NCI-H226 (cell line): ENCODE measurements around the gene NDEL1.

Source experiments
- DNase-seq: peaks from one replicate; pipeline ENCODE4 v3.0.0-alpha.2; 2015

Gene NDEL1

GRCh38 chr17:8459107-8459506, 23.4 kb downstream of the NDEL1 start:
- DNase-seq, result no peak

DNA sequence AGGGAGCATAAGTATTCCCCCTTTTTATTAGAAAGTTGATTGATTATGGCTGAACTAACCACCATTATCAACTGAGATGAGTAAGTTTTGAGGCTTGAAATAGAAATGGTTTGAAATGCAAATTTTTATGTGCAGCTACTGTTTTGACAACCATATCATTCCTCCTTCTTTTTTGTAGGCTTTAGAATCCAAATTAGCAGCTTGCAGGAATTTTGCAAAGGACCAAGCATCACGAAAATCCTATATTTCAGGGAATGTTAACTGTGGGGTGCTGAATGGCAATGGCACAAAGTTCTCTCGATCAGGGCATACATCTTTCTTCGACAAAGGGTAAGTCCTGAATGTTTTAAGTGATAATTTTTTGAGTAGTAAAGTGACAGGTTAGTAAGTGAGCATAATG, 24.1 kb downstream of the NDEL1 start:
- no peak for DNase-seq

GRCh38 chr17:8462564-8462963, 26.9 kb downstream of the NDEL1 start:
- no peak for DNase-seq

DNA sequence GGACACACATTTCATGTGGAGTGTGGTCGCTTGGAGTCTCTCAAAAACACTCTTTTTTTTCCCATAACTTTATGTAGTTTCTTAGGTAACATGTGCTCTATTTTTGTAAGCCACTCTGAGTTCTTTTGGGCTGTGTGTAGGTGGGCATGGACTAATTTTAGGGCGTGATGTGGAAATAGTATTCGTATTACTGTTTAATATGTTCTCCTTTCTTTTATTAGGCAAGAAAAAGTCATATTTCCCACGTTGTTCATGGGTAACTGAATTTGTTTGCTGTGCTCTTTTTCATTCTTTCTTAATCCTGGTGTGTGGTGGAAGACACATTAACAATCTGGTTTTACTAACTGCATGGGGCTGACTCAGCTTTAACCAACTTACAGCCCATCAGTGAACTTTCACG, 27.4 kb downstream of the NDEL1 start:
- DNase-seq, result no peak

DNA sequence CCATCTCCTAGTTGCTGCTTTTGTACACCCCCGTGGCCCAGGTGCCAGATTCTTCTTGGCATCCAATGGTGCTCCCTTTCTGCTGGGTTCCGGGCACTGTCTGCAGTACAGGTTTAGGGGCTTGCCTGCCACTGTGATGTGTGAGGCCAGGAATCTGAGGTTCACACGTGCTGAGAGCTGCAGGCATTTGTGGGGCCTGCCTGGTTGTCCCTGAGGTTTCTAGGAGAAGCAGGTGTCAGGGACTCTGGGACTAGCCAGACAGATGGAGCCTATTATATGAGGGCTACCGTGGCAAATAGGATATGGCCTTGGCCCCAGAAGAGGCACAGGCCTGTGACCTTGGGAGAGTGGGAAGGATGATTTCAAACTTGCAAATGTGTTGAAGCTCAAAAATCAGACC, 29.3 kb downstream of the NDEL1 start:
- DNase-seq, result no peak

- no peak for DNase-seq
Measured at GRCh38 chr17:8465356-8465755, 29.7 kb downstream of the NDEL1 start.

GRCh38 chr17:8465759-8466158, 30.1 kb downstream of the NDEL1 start:
- no peak for DNase-seq

GRCh38 chr17:8466456-8466855, 30.8 kb downstream of the NDEL1 start:
- no peak for DNase-seq

DNA sequence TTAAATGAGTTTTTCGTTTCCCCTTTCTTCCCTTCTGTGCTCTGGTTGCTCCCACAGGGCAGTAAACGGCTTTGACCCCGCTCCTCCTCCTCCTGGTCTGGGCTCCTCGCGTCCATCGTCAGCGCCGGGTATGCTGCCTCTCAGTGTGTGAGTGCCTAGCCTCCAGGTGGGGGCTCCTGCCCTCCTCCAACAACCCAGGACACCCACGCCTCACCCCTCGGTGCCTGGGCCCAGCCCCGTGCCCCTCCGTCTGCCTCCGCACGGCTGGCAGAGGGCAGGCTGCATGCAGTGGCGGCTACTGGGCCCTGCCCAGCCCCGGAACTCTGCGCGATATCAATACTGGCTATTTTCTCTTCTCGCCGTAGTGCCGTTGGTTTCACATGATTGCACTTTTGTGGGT, 31.2 kb downstream of the NDEL1 start:
- no peak for DNase-seq

DNA sequence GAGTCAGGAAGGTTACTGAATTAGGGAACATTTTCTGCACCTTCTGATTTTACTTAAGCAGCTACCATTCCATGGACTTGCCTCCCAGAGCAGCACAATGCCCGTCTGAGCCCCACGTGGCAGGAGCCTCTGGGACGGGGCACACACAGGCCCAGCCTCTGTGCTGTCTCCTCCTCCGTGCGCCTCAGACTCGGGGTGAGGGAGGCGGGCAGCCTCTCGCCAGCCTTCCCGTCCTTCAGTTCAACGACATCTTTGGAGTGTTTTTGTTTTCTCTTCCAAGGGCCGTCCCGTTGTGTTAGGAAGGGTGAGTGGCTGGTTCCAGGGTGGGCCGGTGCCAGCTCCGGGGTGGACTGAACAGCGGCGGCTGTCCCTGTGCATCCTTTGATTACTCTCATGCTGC, 31.8 kb downstream of the NDEL1 start:
- DNase-seq, result no peak

DNA sequence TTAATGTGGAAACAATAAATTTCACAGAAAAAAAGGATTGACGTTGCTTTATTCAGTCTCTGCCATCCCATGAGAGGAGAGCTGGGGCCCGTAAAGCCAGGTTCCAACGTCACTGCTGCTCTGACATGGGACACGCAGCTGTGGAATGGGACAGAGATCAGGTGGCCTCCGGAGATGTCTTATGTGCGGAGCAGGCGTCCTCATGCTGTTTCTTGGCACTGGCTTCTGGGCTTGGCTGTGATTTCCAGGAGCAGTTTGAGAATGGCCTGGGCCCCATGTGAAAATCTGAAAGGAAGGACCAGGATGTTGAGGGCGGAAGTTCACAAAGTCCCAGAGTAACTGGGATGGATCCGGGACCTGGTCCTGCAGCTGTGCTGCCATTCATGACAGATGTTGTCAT, 32.4 kb downstream of the NDEL1 start:
- DNase-seq, result no peak

DNA sequence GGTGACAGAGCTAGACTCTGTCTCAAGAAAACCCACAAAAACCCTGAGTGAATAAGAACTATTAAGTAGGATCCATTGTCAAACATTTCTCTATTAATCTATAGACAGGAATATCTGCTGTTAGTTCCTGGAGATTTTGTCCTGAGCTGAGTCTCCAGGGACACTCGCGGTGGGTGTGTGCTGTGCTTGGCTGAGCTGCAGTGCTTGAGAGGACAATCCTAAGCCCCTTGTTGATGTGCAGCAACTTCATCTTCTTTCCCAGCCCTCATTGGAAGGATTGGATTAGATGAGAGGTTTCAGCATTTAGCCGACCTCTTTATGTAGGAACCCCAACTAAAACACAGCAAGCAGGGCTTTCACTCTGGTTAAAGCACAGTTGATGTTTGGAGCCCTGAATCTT, 33.3 kb downstream of the NDEL1 start:
- no peak for DNase-seq

- no peak for DNase-seq
Measured at GRCh38 chr17:8469964-8470363, 34.3 kb downstream of the NDEL1 start.

DNA sequence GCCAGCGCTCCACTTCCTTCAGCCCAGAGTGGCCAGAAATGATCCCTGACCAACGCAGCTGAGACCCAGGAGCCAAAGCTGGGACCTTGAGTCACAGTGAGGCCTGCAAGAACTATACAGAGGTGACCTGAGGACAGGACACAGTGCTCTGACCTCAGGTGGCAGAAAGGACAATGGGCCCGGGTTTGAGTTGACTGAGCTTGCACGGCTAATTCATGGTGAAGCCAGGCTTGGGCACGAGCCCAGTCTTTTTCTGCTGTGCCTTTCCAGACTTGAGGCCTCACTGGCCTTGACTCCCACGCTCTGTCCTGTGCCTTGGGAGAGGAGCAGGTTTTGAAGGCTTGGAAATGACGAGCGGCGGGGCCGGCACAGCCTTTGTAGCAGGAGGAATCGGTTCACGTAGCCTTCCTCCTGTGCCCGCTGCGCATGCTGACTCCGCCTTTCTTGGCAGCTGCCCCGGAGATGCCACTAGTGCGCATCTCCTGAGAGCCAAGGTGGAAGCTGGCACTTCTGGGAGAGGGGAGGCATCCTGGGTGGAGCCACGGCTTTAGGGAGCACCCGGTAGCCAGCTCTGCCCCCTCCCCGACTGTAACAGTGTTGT, 34.9 kb downstream of the NDEL1 start:
- DNase-seq, result peak; percentile 51

DNA sequence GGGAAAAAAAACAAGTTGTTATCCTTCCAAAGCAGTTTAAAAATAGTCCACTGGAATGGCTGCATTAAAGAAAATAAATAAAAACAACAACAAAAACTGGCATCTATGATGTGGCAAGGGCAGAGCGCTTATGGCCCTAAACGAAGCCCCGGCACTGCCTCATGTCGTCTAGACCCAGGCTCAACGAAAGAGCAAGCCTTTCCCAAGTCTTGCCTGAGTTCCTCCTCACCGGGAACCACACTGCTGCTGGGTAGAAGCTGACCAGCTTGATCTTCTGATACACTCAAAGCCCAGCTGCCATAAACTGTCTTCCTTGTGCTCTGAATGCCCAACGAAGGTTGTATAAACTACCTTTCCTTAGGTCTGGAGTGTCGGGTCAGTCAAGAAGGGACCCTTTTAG, 37.0 kb downstream of the NDEL1 start:
- DNase-seq, result no peak

DNA sequence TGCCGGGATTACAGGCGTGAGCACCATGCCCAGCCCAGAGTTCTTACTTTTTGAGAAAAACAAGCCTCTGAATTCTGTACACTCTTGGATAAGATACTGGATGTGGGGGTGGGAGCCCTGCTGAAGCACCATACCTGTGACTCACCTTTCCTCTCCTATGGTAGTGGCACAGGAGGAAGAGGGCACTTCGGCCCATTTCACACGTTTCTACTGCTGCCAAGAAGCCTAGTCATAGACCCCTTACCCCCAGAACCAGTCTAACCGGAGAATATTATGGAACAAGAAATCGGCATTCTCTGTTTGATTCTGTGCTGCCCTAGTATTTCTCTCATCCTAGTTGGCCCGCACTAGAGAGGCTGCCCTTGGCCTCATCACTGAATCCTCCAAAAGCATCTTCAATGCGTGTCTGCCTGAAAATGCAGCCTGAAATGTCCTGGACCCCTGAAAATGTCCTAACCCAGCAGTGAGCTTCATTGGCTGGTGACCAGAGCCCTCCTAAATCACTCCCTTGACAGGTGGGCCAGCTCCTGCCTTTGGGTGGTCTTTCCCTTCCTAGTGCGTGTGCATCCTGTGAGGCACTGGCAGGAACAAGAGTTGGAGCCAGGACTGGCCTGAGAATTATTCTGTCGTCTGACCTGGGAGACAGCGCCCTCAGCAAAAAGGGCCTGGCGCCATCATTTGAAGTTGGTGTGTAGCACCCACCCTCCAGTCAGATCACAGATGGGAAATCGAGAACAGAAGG, 37.9 kb downstream of the NDEL1 start:
- DNase-seq, result no peak

GRCh38 chr17:8474826-8475225, 39.1 kb downstream of the NDEL1 start:
- no peak for DNase-seq

DNA sequence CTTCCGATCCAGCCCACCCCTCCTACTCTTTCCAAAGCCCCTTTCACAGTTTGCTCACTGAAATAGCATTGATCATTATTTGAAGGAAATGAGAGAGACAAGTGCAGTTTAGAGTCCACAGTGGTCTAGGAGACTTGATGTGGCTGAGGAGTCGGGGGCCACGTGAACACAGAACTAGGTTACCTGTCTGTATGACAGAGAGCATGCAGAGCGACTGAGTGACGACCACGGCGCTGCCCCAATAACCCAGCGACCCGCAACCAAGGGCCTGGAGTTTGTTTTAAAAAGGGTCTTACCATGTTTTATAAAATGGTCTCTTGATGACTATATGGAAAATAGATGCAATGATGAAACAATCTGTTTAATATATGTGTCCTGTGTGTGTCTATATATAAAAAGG, 39.5 kb downstream of the NDEL1 start:
- no peak for DNase-seq

DNA sequence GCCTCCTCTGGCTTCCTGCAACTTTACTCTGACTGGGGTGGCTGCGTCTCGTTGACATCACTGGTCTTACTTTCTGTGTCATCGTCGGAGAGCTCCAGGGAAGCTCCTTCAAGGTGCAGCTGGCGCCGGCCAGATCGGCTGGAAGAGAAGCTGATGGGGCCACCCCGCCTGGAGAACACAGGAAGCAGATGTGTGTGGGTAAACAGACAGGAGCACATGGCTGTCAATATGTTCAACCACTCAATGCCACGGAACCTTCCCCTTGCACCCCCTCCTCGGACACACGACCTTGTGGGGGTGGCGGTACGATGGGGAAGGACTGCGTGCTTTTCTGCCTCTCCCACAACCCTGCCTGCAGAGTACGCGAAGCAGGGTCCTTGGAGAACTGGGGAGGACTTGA, 40.1 kb downstream of the NDEL1 start:
- no peak for DNase-seq

DNA sequence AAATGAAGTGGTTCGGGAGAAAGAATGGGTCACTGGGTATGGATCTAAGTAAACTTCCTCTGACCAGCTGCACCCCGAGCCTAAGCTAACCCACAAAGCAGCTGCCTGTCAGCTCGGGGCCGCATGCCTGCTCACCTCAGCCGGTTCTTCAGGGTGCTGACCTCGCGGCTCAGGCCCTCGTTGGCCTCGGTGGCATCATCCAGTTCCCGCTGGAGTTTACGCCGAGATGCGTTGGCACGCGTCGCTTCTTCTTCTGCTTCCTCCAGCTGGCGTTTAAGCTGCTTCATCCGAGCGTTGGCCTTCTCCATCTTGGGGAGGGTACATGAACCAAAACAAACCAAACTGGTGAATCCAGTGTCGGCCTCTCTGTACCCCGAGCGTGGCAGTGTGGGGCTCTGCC, 41.1 kb downstream of the NDEL1 start:
- no peak for DNase-seq

- DNase-seq, result no peak
Measured at GRCh38 chr17:8477171-8477570, 41.5 kb downstream of the NDEL1 start.

DNA sequence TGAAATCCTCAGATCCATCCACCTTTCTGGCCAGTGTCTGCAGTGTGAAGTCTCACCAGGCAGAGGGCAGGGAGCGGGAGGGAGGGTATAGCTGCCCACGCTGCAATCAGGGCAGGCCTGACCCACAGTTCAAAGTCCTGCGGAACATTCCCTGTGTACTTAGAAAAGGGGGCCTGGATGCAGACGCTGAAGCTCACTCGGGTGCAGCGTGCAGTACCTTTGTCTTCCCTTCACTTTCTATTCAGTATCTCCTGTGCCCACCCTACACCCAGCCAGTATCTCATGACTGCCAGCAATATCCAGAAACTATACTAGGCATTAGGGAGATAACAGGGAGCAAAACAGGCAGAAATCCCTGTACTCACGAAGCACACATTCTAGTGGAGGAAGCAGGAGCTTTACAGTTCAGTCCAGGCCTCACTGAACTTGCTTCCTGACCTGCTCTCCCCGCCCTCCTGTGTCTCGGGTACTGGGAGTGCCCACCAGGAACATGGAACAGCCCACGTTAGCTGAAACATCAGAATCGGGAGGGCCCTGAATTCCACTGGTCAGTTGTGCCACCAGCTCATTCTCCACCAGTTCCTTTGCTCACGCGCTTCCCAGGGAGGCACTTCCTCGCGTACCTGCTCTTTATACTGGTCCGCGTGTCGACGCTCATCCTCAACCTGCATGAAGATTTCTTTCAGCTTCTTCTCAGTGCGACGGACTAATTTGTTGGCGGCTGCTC, 42.2 kb downstream of the NDEL1 start:
- DNase-seq, result no peak

DNA sequence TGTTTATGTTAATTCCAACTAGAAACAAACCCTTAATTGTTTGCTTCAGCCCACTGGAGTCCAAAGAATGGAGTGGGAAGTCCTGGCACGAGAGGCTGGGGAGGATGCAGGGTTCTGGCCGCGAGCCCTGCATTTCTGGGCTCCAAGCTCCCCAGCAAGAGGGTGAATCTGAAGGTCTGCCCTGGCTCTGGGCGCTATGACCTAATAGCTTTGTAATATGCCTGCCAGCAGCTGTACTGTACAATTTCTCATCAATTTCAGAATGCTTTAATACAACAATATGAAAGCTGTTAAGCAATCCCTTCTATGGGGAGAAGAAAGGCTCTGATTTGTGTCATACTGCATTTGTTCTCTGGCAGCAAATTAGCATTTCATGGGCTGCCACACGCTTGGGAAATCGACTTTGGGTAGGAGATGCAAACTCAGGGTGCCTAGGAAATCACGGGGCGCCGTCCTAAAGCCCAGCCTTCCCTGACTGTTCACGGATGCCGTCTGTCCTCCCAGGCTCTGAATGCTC, 43.8 kb downstream of the NDEL1 start:
- DNase-seq, result no peak
